GM21390 (cell line): ENCODE measurements around the gene ZNF10.

Experiments
- ATAC-seq: cut with Tn5 transposase; IDR thresholded peaks from one replicate; pipeline ENCODE4 v1.9.1; 2021; ENCODE audit not compliant: unreplicated experiment

Gene ZNF10

GRCh38 chr12:133130038-133130807 is at the start of gene ZNF10, which contains the start of gene ZNF891:
Gene ZNF10 (plus strand): TSS chr12:133130627. CDS start chr12:133144493, 13,866 bp downstream.
Gene ZNF891 (minus strand): TSS chr12:133130274. CDS start chr12:133121918, 8,356 bp downstream.
- peak; percentile 92 for ATAC-seq

- no peak for ATAC-seq
Observed at GRCh38 chr12:133081159-133081780, 49.2 kb upstream of the ZNF10 start.

DNA sequence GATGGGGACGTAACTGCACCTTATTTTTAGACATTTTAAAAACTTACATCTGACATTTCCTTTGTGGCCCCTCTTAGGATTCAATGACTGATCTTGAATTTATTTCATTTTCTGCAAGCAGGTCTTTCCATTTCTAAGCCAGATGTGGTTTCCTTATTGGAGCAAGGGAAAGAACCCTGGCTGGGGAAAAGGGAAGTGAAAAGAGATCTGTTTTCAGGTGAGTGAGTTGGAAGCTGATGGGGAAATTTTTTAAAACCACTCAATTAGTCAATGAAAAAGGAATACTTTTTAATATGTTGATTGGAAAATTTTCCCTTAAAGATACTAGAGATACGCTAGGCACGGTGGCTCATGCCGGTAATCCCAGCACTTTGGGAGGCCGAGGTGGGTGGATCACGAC is 47.1 kb upstream of the ZNF10 start:
- ATAC-seq = no peak

DNA sequence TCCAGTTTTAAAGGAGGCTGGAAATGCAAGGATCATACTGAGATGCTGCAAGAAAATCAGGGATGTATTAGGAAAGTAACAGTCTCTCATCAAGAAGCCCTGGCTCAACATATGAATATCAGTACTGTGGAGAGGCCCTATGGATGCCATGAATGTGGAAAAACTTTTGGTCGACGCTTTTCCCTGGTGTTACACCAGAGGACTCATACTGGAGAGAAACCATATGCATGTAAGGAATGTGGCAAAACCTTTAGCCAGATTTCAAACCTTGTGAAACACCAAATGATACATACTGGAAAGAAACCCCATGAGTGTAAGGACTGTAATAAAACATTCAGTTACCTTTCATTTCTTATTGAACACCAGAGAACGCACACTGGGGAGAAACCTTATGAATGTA is 24.8 kb upstream of the ZNF10 start:
- no peak for ATAC-seq

GRCh38 chr12:133106253-133106652 is 24.2 kb upstream of the ZNF10 start:
- no peak for ATAC-seq

- no peak for ATAC-seq
Observed at GRCh38 chr12:133107121-133107520, 23.3 kb upstream of the ZNF10 start.

- ATAC-seq = no peak
Observed at GRCh38 chr12:133108150-133108549, 22.3 kb upstream of the ZNF10 start.

DNA sequence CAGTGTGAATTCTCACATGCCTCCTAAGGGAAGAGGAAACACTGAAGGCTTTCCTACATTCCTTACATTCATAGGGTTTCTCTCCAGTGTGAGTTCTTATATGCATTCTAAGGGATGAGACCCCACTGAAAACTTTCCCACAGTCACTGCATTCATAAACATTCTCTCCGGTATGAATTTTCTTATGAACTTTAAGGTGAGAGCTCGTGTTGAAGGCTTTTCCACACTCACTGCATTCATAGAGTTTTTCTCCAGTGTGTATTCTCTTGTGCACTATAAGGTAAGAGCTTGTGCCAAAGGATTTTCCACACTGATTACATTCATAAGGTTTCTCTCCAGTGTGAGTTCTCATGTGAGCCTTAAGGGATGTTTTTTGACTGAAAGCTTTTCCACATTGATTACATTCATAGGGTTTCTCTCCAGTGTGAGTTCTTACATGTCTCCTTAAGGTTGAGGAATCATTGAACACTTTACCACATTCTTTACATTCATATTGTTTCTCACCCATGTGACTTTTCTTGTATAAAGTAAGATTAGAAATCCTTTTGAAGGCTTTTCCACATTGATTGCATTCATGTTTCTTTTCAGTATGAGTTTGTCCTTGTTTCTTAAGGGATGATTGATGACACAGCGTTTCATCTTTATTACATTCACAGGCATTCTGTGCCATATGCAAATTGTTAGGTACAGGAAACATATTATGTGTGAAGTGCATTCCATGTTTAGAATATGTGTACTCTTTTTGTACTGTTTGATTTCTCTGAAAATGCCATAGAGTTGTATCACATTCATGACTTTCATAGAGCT is 9.8 kb upstream of the ZNF10 start:
- no peak for ATAC-seq

DNA sequence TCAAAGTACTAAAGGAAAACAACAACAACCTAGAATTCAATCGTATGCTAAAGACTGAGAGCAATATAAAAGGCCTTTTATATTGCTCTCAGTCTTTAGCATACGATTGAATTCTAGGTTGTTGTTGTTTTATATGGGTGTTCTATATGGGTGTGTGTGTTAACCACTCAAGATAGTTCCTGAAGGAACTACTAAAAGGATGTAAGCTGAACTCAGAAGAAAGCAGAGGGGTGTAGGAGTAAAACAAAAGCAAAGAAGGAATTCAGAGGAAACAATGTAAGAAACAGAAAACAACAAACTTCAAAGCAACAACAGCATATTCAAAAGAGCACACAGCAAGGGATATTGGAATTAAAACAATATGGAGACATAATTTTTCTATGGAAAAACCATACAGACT is 5.8 kb upstream of the ZNF10 start:
- no peak for ATAC-seq

DNA sequence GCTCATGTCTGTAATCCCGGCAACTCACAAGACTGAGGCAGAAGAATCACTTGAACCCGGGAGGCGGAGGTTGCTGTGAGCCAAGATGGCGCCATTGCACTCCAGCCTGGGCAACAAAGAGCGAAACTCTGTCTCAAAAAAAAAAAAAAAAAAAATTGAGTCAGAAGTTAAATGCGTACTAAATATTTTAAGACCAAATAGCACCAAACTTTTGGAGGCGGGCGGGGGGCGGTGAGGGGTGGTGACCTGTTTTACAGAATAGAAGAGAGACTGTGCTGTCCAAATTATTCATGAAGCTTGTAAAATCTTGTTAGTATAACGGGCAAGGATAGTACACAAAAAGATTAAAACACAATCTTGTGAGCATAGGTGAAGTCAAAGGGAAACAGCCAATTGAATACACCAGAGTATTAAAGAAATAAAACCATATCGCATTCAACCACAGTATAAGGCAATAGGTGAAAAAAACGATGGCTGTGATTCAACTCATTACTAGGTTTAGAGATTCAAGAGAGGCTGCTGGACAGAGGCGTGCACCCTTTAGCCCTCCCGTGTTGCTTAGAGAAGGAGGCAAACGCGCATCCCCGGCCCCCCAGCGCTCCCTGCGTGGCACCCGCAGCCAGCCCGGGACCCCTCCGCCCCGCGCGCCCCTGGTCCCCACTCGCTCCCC is 924 bp upstream of the ZNF10 start:
- no peak for ATAC-seq

- ATAC-seq = peak; percentile 5
Observed at GRCh38 chr12:133130808-133131128, 341 bp downstream of the ZNF10 start.

- ATAC-seq = no peak
Observed at GRCh38 chr12:133135747-133136146, 5.3 kb downstream of the ZNF10 start.

- no peak for ATAC-seq
Observed at GRCh38 chr12:133145981-133146380, 15.6 kb downstream of the ZNF10 start.

- ATAC-seq = no peak
Observed at GRCh38 chr12:133156125-133156690, 25.8 kb downstream of the ZNF10 start.

GRCh38 chr12:133165776-133166175 is 35.3 kb downstream of the ZNF10 start:
- no peak for ATAC-seq

DNA sequence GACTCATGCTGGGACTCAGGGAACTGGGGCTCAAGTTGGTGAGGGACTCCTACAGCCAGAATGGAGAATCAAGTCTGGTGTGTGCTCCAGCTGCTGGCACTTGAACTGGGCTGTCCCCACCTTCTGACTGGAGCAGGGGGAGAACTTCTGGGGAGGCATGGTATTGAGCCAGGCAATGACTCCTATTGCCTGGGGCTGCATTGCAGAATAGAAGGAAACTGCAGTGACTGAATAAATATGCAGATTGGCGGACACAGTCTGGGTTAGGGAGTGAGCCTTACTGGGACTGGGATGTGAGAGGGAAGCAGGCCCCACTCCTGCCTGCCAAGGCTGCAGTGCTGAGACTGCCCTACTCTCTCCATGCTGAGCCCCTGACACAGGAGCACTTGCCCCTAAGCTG is 42.1 kb downstream of the ZNF10 start:
- no peak for ATAC-seq

GRCh38 chr12:133174901-133175300 is 44.5 kb downstream of the ZNF10 start:
- no peak for ATAC-seq

- ATAC-seq = no peak
Observed at GRCh38 chr12:133180669-133181068, 50.2 kb downstream of the ZNF10 start.

- peak; percentile 95 for ATAC-seq
Observed at GRCh38 chr12:133181238-133181959, 51.0 kb downstream of the ZNF10 start, which contains the start of gene ZNF268. Gene ZNF268 (plus strand): TSS chr12:133181495. CDS start chr12:133181998, 503 bp downstream.

GRCh38 chr12:133190176-133190575 is 59.7 kb downstream of the ZNF10 start:
- no peak for ATAC-seq
